Measurements from ENCODE around the gene SP100. TPM values are rescaled to one million over a fixed set of nuclear protein-coding genes. Genes with fewer than 3 reads are reported as not detected.
"Not testable (repeated sequence)": the region's sequence is repeated elsewhere in the genome, so short reads cannot be mapped to it uniquely, and the experiment has no call there.

Gene SP100
- polyA plus RNA-seq (ENCODE audit: insufficient read length in 4 of 4) = 10 to 100 TPM; 27.1 to 36.6 (median 30.6) TPM

- peak in 2 of 4 donors; percentile 31 to 34 for DNase-seq (ENCODE audit: low read depth in 4 of 4, low spot score in 3 of 4)
Measured at GRCh38 chr2:230416061-230416721, at the start of gene SP100. Gene SP100, plus strand, starts transcription at chr2:230416201. Its CDS starts 96 bp downstream, at chr2:230416297.

- no peak for DNase-seq (ENCODE audit: low read depth in 4 of 4, low spot score in 3 of 4)
Measured at GRCh38 chr2:230382108-230382507, 33.9 kb upstream of the SP100 start.

GRCh38 chr2:230383453-230383852, 32.5 kb upstream of the SP100 start:
- no peak for DNase-seq (ENCODE audit: low read depth in 4 of 4, low spot score in 3 of 4)

- no peak for DNase-seq (ENCODE audit: low read depth in 4 of 4, low spot score in 3 of 4)
Measured at GRCh38 chr2:230384986-230385385, 31.0 kb upstream of the SP100 start.

- no peak for DNase-seq (ENCODE audit: low read depth in 4 of 4, low spot score in 3 of 4)
Measured at GRCh38 chr2:230394301-230394700, 21.7 kb upstream of the SP100 start.

- DNase-seq (ENCODE audit: low read depth in 4 of 4, low spot score in 3 of 4) = not testable (repeated sequence)
Measured at GRCh38 chr2:230398698-230399097, 17.3 kb upstream of the SP100 start.

- no peak for DNase-seq (ENCODE audit: low read depth in 4 of 4, low spot score in 3 of 4)
Measured at GRCh38 chr2:230400041-230400440, 16.0 kb upstream of the SP100 start.

GRCh38 chr2:230400454-230400853, 15.5 kb upstream of the SP100 start:
- DNase-seq (ENCODE audit: low read depth in 4 of 4, low spot score in 3 of 4) = no peak

GRCh38 chr2:230401026-230401425, 15.0 kb upstream of the SP100 start:
- not testable (repeated sequence) for DNase-seq (ENCODE audit: low read depth in 4 of 4, low spot score in 3 of 4)

- no peak for DNase-seq (ENCODE audit: low read depth in 4 of 4, low spot score in 3 of 4)
Measured at GRCh38 chr2:230403746-230404145, 12.3 kb upstream of the SP100 start.

- DNase-seq (ENCODE audit: low read depth in 4 of 4, low spot score in 3 of 4) = no peak
Measured at GRCh38 chr2:230405824-230406223, 10.2 kb upstream of the SP100 start.

- DNase-seq (ENCODE audit: low read depth in 4 of 4, low spot score in 3 of 4) = no peak
Measured at GRCh38 chr2:230408244-230408842, 7.7 kb upstream of the SP100 start.

GRCh38 chr2:230409316-230409715, 6.7 kb upstream of the SP100 start:
- not testable (repeated sequence) for DNase-seq (ENCODE audit: low read depth in 4 of 4, low spot score in 3 of 4)

GRCh38 chr2:230410263-230410662, 5.7 kb upstream of the SP100 start:
- DNase-seq (ENCODE audit: low read depth in 4 of 4, low spot score in 3 of 4) = no peak

GRCh38 chr2:230410861-230411569, 5.0 kb upstream of the SP100 start:
- DNase-seq (ENCODE audit: low read depth in 4 of 4, low spot score in 3 of 4) = no peak

- DNase-seq (ENCODE audit: low read depth in 4 of 4, low spot score in 3 of 4) = peak in 2 of 4 donors; percentile 36 to 38
Measured at GRCh38 chr2:230411570-230412370, 4.2 kb upstream of the SP100 start.

GRCh38 chr2:230412371-230412711, 3.7 kb upstream of the SP100 start:
- DNase-seq (ENCODE audit: low read depth in 4 of 4, low spot score in 3 of 4) = no peak

GRCh38 chr2:230412846-230413245, 3.2 kb upstream of the SP100 start:
- no peak for DNase-seq (ENCODE audit: low read depth in 4 of 4, low spot score in 3 of 4)

GRCh38 chr2:230413479-230413878, 2.5 kb upstream of the SP100 start:
- no peak for DNase-seq (ENCODE audit: low read depth in 4 of 4, low spot score in 3 of 4)

GRCh38 chr2:230414302-230414701, 1.7 kb upstream of the SP100 start:
- no peak for DNase-seq (ENCODE audit: low read depth in 4 of 4, low spot score in 3 of 4)

GRCh38 chr2:230417436-230417835, 1.4 kb downstream of the SP100 start:
- DNase-seq (ENCODE audit: low read depth in 4 of 4, low spot score in 3 of 4) = no peak
